Thyroid gland (tissue), 4 donors: ENCODE results near the gene DSCAM.

Experiments used
- POLR2A ChIP-seq, 2 donors: fragments of 450-650 bp; IDR thresholded peaks; one replicate each; pipeline ENCODE4 v1.6.1; 2017; ENCODE audit warnings: antibody characterized with exemption in 2 of 2, mild to moderate bottlenecking in 2 of 2, moderate library complexity in 1 of 2
- TF ChIP-seq, protein P1 (sequence below), 6 experiments: fragments of 200-600 bp in 3 of 6; fragments of 450-650 bp in 3 of 6; sonication (generic) in 3 of 6; IDR thresholded peaks; one replicate each; pipeline ENCODE4 v1.5.1; 2016 to 2019; ENCODE audit warnings: antibody characterized with exemption in 6 of 6, mild to moderate bottlenecking in 2 of 6, inconsistent platforms in 1 of 6, moderate library complexity in 1 of 6

- TF ChIP-seq, protein P1, sequence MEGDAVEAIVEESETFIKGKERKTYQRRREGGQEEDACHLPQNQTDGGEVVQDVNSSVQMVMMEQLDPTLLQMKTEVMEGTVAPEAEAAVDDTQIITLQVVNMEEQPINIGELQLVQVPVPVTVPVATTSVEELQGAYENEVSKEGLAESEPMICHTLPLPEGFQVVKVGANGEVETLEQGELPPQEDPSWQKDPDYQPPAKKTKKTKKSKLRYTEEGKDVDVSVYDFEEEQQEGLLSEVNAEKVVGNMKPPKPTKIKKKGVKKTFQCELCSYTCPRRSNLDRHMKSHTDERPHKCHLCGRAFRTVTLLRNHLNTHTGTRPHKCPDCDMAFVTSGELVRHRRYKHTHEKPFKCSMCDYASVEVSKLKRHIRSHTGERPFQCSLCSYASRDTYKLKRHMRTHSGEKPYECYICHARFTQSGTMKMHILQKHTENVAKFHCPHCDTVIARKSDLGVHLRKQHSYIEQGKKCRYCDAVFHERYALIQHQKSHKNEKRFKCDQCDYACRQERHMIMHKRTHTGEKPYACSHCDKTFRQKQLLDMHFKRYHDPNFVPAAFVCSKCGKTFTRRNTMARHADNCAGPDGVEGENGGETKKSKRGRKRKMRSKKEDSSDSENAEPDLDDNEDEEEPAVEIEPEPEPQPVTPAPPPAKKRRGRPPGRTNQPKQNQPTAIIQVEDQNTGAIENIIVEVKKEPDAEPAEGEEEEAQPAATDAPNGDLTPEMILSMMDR (IDR thresholded peaks at IDR 0.05): no peak
- TF ChIP-seq POLR2A (IDR thresholded peaks at IDR 0.05): no peak
These were observed 475.6 kb downstream of the DSCAM start for GRCh38 chr21:40371329-40371728.
